Sigmoid colon (tissue), 7 donors: Measurements from ENCODE around the gene RNH1. TPM values are rescaled to one million over a fixed set of nuclear protein-coding genes. Genes with fewer than 3 reads are reported as not detected.

Source experiments
- DNase-seq: peaks from one replicate; pipeline ENCODE4 v3.0.0-alpha.2; 2019
- H3K27ac ChIP-seq, 4 donors: fragments of 200-600 bp; sonication (generic); one replicate each; pipeline ENCODE4 v1.5.1; 2016 to 2019; ENCODE audit warnings: mild to moderate bottlenecking in 1 of 4
- H3K27me3 ChIP-seq, 3 donors: fragments of 200-600 bp; sonication (generic); one replicate each; pipeline ENCODE4 v1.5.1; 2019; ENCODE audit warnings: mild to moderate bottlenecking in 1 of 3
- H3K36me3 ChIP-seq, 4 donors: fragments of 200-600 bp; sonication (generic); one replicate each; pipeline ENCODE4 v1.5.1; 2016 to 2019
- H3K4me1 ChIP-seq, 4 donors: fragments of 200-600 bp; sonication (generic); one replicate each; pipeline ENCODE4 v1.5.1; 2017 to 2019
- H3K4me3 ChIP-seq, 4 donors: fragments of 200-600 bp; sonication (generic); one replicate each; pipeline ENCODE4 v1.5.1; 2017 to 2019; ENCODE audit warnings: mild to moderate bottlenecking in 2 of 4, moderate library complexity in 1 of 4
- H3K9me3 ChIP-seq, 4 donors: fragments of 200-600 bp in 3 of 4; sonication (generic) in 3 of 4; one replicate each; pipeline versions ENCODE4 v1.5.1 to v1.6.1; 2013 to 2019
- CTCF ChIP-seq, 4 experiments: fragments of 450-650 bp in 3 of 4; fragments of 200-600 bp in 1 of 4; IDR thresholded peaks; one replicate each; pipeline ENCODE4 v1.5.1; 2016 to 2019; ENCODE audit warnings: antibody characterized with exemption in 4 of 4, mild to moderate bottlenecking in 3 of 4, moderate library complexity in 2 of 4
- EP300 ChIP-seq, 4 donors: sonication (generic); formaldehyde crosslinking; IDR thresholded peaks; one replicate each; pipeline ENCODE4 v1.6.1; 2017; ENCODE audit warnings: antibody characterized with exemption in 4 of 4
- POLR2A ChIP-seq, 2 donors: fragments of 450-650 bp; IDR thresholded peaks; one replicate each; pipeline ENCODE4 v1.6.1; 2016; ENCODE audit warnings: antibody characterized with exemption in 2 of 2, mild to moderate bottlenecking in 2 of 2, moderate library complexity in 2 of 2
- POLR2AphosphoS5 ChIP-seq, 4 donors: sonication (generic); formaldehyde crosslinking; IDR thresholded peaks; one replicate each; pipeline ENCODE4 v1.6.1; 2017; ENCODE audit warnings: antibody characterized with exemption in 4 of 4
- whole genome bisulfite sequencing, 2 donors: extraction: QIAGEN DNeasy Blood & Tissue Kit; methylation state at CpG; one replicate each; pipeline ENCODE4 v1.1.7; 2013; 5-methylcytosine and 5-hydroxymethylcytosine counted together
- intact Hi-C: fragments of 100-400 bp; cut with DNase I; formaldehyde crosslinking; loops from one replicate; pipeline ENCODE4 v1.15.1; 2023
- polyA plus RNA-seq, 3 donors: library from polyadenylated mRNA; stranded (reverse); fragments of 200-250 nt; gene quantifications; one replicate each; pipeline ENCODE4 v1.2.3, GENCODE V29; 2013
- total RNA-seq, 4 donors: library from RNA; depleted of rRNA; stranded (reverse); fragments of >200 nt; gene quantifications; one replicate each; pipeline ENCODE4 v1.1.0, GENCODE V29; 2016
- donor health status: healthy with polysubstance abuse.
- donor health status: Bipolar disorder and iron deficiency.
- donor health status: healthy.

RNH1 gene
- total and polyA plus RNA-seq, 7 donors = 101 to 210 (median 150) TPM

- H3K4me1 ChIP-seq = peaks cover 0 to 54% (median 48%) of the 10 kb centered on the region in 4 donors
- WGBS, 2 donors = 0% methylated on average over 71 of the region's 71 CpGs
Measured at GRCh38 chr11:506238-506994, 626 bp downstream of the RNH1 start.

GRCh38 chr11:504994-505344 is 2.1 kb downstream of the RNH1 start:
- Histone ChIP-seq H3K27ac (peak overlapping the region; percentile 97 to 100 (median 99)), H3K4me3 (peak overlapping the region in 3 of 4 donors; percentile 53 to 91 (median 56)), H3K9me3 (no peaks in the 10 kb centered on the region), H3K4me1 (peaks cover 0 to 54% (median 48%) of the 10 kb centered on the region in 4 donors), H3K27me3 (no peaks in the 10 kb centered on the region), H3K36me3 (peaks cover 14 to 28% (median 17%) of the 10 kb centered on the region in 4 donors)
- 72 to 75% methylated on average over 7 of the region's 7 CpGs for WGBS, 2 donors
- DNase-seq = no peak
- intact Hi-C loops = loop anchor here (5.0 to 10.0 kb wide), 2 partner anchors 200 to 298 kb away; partner anchors contain the start of genes BET1L, IFITM2 and RIC8A
- TF ChIP-seq EP300 (IDR thresholded peaks at IDR 0.05) (no peak), POLR2AphosphoS5 (IDR thresholded peaks at IDR 0.05) (no peak), POLR2A (IDR thresholded peaks at IDR 0.05) (no peak), CTCF (IDR thresholded peaks at IDR 0.05) (no peak)

More at GRCh38 chr11:506238-506994, 626 bp downstream of the RNH1 start:
- peak overlapping the region; percentile 70 to 94 (median 92) for H3K4me3 ChIP-seq
- H3K9me3 ChIP-seq = no peaks in the 10 kb centered on the region
- H3K36me3 ChIP-seq = peaks cover 0 to 26% (median 4%) of the 10 kb centered on the region in 4 donors
- peak; percentile 99 for DNase-seq
- intact Hi-C loops = loop anchor here (2.0 to 10.0 kb wide), 4 partner anchors 58 to 299 kb away; partner anchors contain the start of genes BET1L, IFITM2 and RIC8A
- no peaks in the 10 kb centered on the region for H3K27me3 ChIP-seq
- peak overlapping the region; percentile 97 to 100 (median 99) for H3K27ac ChIP-seq
- peak; percentile 38 to 87 (median 78) for TF ChIP-seq POLR2AphosphoS5 (IDR thresholded peaks at IDR 0.05)
- TF ChIP-seq EP300 (IDR thresholded peaks at IDR 0.05) = peak in 2 of 4 donors; percentile 77 to 82
- TF ChIP-seq CTCF (IDR thresholded peaks at IDR 0.05) = no peak
- peak in 1 of 2 donors; percentile 59 for TF ChIP-seq POLR2A (IDR thresholded peaks at IDR 0.05)

GRCh38 chr11:504053-504993 is 2.7 kb downstream of the RNH1 start:
- intact Hi-C loops = loop anchor here (10.0 kb wide), 1 partner anchor 200 kb away; the partner anchor contains the start of gene IFITM2
- H3K27me3 ChIP-seq = no peaks in the 10 kb centered on the region
- H3K4me1 ChIP-seq = peaks cover 0 to 54% (median 48%) of the 10 kb centered on the region in 4 donors
- peak overlapping the region; percentile 97 to 100 (median 99) for H3K27ac ChIP-seq
- no peaks in the 10 kb centered on the region for H3K9me3 ChIP-seq
- H3K4me3 ChIP-seq = peak overlapping the region; percentile 40 to 91 (median 54)
- peaks cover 19 to 31% (median 24%) of the 10 kb centered on the region in 4 donors for H3K36me3 ChIP-seq
- 16 to 23% methylated on average over 72 of the region's 72 CpGs for WGBS, 2 donors
- TF ChIP-seq EP300 (IDR thresholded peaks at IDR 0.05) = no peak
- TF ChIP-seq POLR2AphosphoS5 (IDR thresholded peaks at IDR 0.05) = peak in 2 of 4 donors; percentile 31 to 40
- no peak for TF ChIP-seq CTCF (IDR thresholded peaks at IDR 0.05)
- no peak for TF ChIP-seq POLR2A (IDR thresholded peaks at IDR 0.05)
- no peak for DNase-seq

- intact Hi-C loops = loop anchor here (10.0 kb wide), 1 partner anchor 199 kb away; the partner anchor contains the start of gene IFITM2
- TF ChIP-seq POLR2A (IDR thresholded peaks at IDR 0.05) = no peak
- TF ChIP-seq POLR2AphosphoS5 (IDR thresholded peaks at IDR 0.05) = peak in 1 of 4 donors; percentile 9
- no peaks in the 10 kb centered on the region for H3K27me3 ChIP-seq
- peak overlapping the region; percentile 40 to 91 (median 54) for H3K4me3 ChIP-seq
- H3K9me3 ChIP-seq = no peaks in the 10 kb centered on the region
- H3K27ac ChIP-seq = peak overlapping the region; percentile 97 to 100 (median 99)
- H3K4me1 ChIP-seq = peaks cover 0 to 54% (median 48%) of the 10 kb centered on the region in 4 donors
- peaks cover 29 to 36% (median 33%) of the 10 kb centered on the region in 4 donors for H3K36me3 ChIP-seq
- DNase-seq = peak; percentile 84
- 73 to 77% methylated on average over 24 of the region's 24 CpGs for WGBS, 2 donors
Measured at GRCh38 chr11:503179-503981, 3.7 kb downstream of the RNH1 start.
